NCI-H146 (cell line): ENCODE measurements around the gene CYLD.

Experiments
- DNase-seq: peaks from one replicate; lab custom pipeline; 2025; lab: John Stamatoyannopoulos, UW

Gene CYLD

DNA sequence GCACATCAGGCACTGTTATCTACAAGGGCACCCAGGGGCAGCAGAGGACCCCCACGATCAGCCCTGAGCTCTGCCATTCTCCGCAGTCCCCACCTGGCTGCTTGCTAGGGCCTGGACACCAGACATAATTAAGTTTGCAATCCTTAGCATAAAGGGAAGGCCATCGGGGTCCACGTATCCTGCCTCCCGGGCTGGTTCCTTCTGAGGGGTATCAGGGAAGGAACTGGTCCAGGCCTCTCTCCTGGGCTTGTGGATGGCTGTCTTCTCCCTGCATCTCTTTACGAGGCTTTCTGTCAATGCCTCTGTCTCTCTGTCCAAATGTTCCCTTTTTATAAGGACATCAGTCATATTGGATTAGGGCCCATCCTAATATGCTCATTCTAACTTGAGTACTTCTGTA lies 77.8 kb downstream of the CYLD start:
- DNase-seq = no peak

GRCh38 chr16:50820225-50820624 lies 78.3 kb downstream of the CYLD start:
- DNase-seq = no peak

GRCh38 chr16:50821586-50821985 lies 79.7 kb downstream of the CYLD start:
- no peak for DNase-seq

DNA sequence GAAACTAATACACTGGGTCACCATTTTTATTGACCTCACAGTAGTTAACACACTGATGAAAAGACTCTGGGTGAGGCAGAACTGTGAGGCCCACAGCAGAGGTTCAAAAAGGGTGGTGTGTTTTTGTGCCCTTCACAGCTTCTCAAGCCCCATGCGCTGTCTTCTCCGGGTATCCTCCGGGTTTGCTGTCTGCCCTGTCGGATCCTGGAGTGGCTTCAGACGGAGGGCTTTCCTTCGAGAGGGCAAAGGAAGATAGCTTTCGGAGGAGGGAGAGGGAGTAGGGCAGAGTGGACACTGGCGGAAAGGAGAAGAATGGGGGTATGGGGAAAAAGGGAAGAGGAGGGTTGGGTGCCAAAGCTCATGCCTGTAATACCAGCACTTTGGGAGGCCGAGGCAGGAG lies 80.8 kb downstream of the CYLD start:
- no peak for DNase-seq

- no peak for DNase-seq
Observed at GRCh38 chr16:50826797-50827316, 85.0 kb downstream of the CYLD start.

- DNase-seq = no peak
Observed at GRCh38 chr16:50828164-50828702, 86.3 kb downstream of the CYLD start.

DNA sequence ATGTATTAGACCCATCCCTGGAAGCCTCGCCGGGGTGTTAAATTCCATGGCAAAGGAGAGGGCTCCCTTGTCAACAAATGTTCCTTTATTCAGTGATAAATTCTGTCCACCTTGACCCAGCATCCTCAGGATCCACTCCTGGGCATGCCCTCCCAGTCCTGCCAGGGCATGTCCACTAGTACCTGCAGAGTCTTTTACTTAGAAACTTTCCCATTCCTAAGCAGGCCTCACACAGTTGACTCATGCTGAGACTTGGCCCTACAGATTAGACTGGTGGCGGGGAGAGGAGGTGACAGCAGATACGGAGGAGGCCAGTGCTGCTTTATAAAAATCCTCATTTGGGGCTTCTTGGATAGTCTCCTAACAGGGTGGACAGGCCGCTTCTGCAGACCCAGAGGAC lies 88.8 kb downstream of the CYLD start:
- DNase-seq = no peak

DNA sequence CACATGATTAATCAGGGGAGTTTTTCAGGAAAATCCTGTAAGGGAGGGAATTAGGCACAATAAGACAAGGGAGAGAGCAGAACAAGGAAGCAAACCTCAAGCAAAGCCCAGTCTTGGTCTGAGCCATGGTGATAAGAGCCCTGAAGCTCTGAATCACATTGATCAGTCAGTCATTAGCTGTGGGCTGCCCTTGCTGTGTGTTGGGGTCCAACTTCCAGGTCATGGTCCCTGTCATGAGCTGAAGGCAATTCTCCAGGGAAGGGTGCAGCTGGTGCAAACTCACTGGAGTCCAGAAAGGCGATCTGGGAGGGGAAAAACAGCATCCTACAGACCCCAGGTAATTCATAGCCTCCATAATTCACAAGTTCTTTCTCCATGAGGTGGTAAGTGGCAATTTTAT lies 89.9 kb downstream of the CYLD start:
- DNase-seq = no peak

GRCh38 chr16:50833929-50834328 lies 92.0 kb downstream of the CYLD start:
- no peak for DNase-seq

DNA sequence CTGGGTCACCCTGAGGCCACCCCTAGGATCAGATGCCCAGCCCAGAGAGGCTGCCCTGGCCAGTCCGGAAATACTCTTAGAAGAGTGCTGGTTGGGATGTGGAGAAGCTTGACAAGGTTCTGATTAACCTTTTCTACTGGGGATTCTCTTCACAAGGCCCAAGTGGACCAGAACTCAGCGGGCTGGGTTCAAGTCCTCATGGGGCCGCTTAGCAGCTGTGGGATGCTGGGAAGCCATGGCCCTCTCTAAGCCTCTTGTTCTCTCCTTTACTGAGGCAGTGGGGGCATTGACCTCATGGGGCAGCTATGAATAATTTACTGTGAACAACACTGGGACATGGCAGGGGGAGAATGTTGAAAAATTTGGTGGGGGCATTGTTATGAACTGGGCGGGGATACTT lies 92.8 kb downstream of the CYLD start:
- no peak for DNase-seq

GRCh38 chr16:50835358-50836060 lies 93.6 kb downstream of the CYLD start:
- DNase-seq = no peak

- no peak for DNase-seq
Observed at GRCh38 chr16:50836121-50836621, 94.3 kb downstream of the CYLD start.

DNA sequence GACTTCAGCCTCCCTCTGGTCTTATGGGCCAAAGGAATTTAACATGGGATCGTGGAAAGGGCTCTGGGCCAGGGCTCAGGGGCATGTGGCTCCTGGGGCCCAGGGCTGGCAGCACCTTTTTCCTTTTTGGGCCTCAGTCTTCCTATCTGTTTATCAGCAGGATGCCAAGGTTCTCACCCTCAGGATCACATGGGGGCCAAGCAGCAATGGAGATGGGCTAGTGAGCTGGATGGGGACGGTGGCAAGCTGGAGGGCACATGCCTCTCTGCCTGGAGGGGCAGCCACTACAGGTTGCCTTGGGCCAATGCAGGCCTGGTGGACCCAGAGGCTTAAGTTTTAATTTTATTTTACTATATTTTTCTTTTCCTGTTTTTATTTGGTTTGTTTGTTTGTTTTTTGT lies 95.4 kb downstream of the CYLD start:
- no peak for DNase-seq

DNA sequence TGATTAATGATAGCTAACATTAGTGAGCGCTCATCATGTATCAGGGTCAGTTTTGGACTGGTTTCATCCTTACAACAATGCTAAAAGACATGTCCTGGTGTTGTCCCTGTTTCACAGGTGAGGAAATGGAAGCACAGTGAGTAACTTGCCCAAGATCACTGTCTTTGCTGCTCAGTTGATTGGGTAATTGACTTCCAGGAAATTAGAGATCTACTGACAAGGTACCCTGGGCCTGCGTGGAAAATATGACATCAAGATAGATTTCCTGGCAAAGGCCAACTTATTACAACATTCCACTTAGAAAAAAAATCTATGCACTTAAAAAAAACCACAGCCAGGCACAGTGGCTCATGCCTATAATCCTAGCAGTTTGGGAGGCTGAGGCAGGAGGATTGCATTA lies 96.3 kb downstream of the CYLD start:
- no peak for DNase-seq

DNA sequence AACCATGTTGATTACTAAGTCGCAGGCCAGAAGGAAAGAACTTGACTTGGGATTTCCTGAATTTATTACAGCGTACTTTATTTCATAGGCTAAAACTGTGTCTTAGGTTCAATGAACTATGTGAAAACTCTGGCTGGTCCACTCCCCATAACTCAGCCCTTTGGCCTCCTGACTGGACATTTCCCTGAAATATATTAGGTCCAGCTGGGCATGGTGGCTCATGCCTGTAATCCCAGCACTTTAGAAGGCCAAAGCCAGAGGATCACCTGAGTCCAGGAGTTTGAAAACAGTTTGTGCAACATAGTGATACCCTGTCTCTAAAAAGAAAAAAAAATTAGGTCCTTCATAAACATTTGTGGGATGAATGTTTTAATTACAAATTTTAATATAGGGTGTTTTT lies 97.0 kb downstream of the CYLD start:
- DNase-seq = no peak

DNA sequence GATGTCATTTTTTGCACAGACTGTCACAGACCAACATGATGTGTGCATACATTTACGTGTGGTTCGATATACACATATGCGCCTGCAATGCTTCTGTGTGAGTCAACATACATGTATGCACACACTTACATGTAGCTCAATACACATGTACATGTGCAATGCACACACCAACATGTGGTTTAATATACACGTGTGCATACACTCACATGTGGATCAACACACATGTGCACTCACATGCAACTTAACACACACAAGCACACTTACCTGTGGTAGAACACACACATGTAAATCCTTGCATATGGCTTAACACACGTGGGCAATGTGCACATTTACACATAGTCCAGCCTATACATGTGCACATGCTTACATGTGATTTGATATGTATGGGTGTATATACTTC lies 97.5 kb downstream of the CYLD start:
- DNase-seq = no peak

DNA sequence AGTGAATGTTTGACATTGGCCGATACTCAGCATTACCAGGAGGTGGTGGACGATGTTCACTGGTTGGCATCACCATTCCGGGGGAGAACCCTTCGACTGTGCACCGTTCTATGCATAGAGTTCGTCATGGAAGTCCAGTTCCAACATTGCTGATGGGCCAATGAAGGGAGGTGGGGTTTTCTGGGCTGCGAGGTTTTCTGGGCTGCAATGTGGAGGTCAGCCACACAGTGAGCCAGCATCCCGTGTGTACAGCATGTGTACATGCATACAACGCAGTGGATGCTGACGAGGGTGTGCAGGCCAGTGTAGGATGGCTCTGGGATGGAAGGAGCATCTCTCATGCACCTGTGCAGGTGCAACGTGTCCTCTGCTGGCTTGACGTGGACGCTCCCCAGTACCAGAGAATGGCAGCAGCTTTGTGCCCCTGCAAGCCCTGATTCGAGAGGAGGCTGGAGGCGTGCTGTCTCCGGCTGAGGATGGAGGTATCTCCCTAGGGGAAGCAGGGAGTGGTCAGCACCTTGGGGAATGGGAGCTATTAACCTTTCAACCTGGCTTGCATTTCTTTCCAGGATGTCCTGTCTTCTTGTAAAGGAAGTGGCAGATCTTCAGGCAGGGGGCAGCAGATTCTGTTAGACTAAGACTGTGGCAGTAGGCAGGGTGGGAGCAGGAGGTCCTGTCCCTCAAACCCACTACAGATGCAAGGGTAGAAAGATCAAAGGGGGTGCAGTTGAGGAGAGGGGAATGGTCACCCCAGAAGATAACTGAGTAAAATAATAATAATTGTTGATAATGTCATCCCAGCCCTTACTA lies 98.2 kb downstream of the CYLD start:
- no peak for DNase-seq

DNA sequence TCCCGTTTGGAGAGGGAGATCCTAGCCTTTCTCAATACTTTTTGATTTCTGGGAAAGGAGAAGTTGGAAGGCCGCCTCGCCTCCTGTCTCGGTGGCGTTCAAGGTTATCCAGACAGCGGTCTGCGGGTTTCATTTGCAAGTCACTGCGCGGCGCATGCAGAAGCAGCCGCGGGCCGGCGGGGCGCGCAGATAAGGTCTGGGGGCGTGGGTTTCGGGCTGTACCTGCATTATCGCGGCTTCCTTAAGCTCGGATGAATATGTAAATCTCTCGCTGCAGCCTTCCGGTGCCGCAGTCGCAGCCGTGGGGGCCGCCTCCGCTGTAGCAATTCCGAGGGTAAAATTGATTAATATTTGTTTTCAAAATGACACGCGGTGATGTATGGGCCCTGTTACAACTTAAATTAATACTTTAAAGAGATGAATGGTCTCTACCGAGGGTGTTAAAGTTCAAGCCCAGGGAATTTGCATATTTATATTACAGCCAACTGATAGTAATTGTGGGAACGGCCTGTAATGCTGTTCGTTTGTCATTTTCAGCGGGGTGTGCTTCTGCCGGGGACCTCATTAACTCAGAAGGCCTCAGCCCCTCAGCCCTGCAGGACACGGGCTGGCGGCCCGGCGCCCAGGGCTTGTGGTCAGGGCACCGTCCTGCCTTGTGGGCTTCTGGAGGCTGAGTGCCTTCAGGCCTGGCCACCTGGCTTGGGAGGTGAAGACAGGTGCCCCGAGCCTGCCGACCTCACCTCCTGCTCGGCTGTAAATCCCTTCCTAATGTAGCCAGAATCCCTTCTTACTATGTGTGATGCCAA lies 99.4 kb downstream of the CYLD start:
- no peak for DNase-seq

DNA sequence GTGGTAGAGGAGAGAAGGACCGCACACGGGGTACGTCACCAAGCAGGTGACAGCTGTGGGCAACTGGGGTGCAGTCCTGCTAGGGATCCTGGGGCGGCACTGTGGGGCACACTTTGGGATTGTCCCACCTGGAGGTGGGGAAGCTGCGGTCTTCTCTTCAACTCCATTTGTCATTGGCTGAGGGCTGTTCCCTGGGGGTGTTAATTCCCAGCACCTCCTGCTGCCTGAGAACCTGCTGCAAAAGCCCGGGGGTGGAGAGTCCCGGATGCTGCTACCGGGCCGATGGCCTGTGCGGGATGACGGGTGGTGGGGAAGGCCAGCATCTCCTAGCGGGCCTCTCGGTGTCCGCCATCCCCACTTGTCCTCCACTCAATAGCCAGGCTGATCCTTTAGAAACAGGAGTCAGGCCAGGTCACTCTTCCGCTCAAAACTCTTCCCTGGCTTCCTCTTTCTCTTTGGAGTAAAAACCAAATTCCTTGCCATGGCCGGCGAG lies 100.2 kb downstream of the CYLD start:
- no peak for DNase-seq

GRCh38 chr16:50842589-50842988 lies 100.7 kb downstream of the CYLD start:
- no peak for DNase-seq

GRCh38 chr16:50844840-50845239 lies 103.0 kb downstream of the CYLD start:
- peak; percentile 5 for DNase-seq

DNA sequence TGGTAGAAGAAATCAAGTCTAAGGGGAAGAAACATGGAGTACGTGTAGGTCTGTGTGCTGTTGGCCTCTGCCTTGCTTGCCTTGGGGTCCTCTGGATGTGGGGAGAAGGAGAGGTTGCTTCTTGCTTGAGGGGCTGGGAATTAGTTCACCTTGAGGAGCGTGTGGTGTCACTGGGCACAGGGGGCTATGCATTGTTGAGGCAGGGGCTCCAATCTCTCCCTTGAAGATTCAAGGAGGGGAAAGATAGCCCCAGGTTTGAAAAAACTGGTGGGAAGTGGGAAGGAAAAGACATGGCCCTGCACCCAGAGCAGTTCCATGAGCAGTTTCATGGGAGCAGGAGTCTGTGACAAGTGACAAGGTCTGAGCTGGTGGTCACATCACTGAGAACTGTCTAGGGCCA lies 103.4 kb downstream of the CYLD start:
- no peak for DNase-seq
